ENCODE measurements around the gene DHX16.

DNA sequence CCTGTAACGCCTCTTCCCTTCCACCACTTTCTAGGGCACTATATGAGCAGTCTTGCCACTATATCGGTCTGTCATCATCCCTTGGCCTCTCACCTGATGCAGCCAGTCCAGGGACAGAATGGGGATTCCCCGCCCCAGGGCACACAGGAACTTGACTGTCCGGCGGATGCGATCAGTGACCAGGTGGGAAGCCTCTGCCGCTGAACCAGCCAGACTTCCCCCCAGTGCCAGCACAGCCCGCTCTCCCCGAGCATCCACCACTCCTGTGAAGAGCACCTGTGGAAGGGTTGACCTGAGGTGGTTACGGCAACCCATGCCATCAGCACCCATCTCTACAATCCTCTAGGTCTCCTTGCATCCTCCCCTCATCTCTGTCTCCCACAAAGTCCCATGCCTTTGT, 30.2 kb upstream of the DHX16 start:
- no peak for TF ChIP-seq CTCF (IDR thresholded peaks at IDR 0.05)
- TF ChIP-seq POLR2A (IDR thresholded peaks at IDR 0.05) = no peak
- TF ChIP-seq POLR2AphosphoS5 (IDR thresholded peaks at IDR 0.05) = no peak
- no peak for TF ChIP-seq EP300 (IDR thresholded peaks at IDR 0.05)

Data from gastroesophageal sphincter (tissue), 3 donors.